ENCODE results near the gene SPINT1.

The SPINT1 gene

GRCh38 chr15:40843885-40844695 lies at the start of gene SPINT1:
TSS of gene SPINT1 (plus strand) at chr15:40844048. CDS start at chr15:40844555, 507 bp downstream.
- DNase-seq (ENCODE audit: low spot score) = no peak

- no peak for DNase-seq (ENCODE audit: low spot score)
Measured at GRCh38 chr15:40796041-40796440, 47.8 kb upstream of the SPINT1 start.

GRCh38 chr15:40796512-40796911 lies 47.3 kb upstream of the SPINT1 start:
- no peak for DNase-seq (ENCODE audit: low spot score)

GRCh38 chr15:40799523-40799922 lies 44.3 kb upstream of the SPINT1 start:
- DNase-seq (ENCODE audit: low spot score) = no peak

GRCh38 chr15:40803076-40803475 lies 40.8 kb upstream of the SPINT1 start:
- no peak for DNase-seq (ENCODE audit: low spot score)

GRCh38 chr15:40803688-40804087 lies 40.2 kb upstream of the SPINT1 start:
- DNase-seq (ENCODE audit: low spot score) = no peak

GRCh38 chr15:40806672-40807027 lies 37.2 kb upstream of the SPINT1 start:
- no peak for DNase-seq (ENCODE audit: low spot score)

- DNase-seq (ENCODE audit: low spot score) = peak; percentile 94
Measured at GRCh38 chr15:40807028-40807887, 36.6 kb upstream of the SPINT1 start, which contains the start of the genes DNAJC17 and ZFYVE19. TSS of gene DNAJC17 (minus strand) at chr15:40807473. CDS start at chr15:40807446, 27 bp downstream. TSS of gene ZFYVE19 (plus strand) at chr15:40807089. CDS start at chr15:40807590, 501 bp downstream.

GRCh38 chr15:40807888-40808461 lies 35.9 kb upstream of the SPINT1 start:
- DNase-seq (ENCODE audit: low spot score) = no peak

- no peak for DNase-seq (ENCODE audit: low spot score)
Measured at GRCh38 chr15:40808861-40809450, 34.9 kb upstream of the SPINT1 start.

- DNase-seq (ENCODE audit: low spot score) = no peak
Measured at GRCh38 chr15:40812721-40813425, 31.0 kb upstream of the SPINT1 start.

- no peak for DNase-seq (ENCODE audit: low spot score)
Measured at GRCh38 chr15:40815042-40815698, 28.7 kb upstream of the SPINT1 start.

GRCh38 chr15:40819048-40819447 lies 24.8 kb upstream of the SPINT1 start:
- DNase-seq (ENCODE audit: low spot score) = no peak

- no peak for DNase-seq (ENCODE audit: low spot score)
Measured at GRCh38 chr15:40821195-40821594, 22.7 kb upstream of the SPINT1 start.

- DNase-seq (ENCODE audit: low spot score) = no peak
Measured at GRCh38 chr15:40823572-40824343, 20.1 kb upstream of the SPINT1 start.

- no peak for DNase-seq (ENCODE audit: low spot score)
Measured at GRCh38 chr15:40825661-40826422, 18.0 kb upstream of the SPINT1 start.

GRCh38 chr15:40826423-40827075 lies 17.3 kb upstream of the SPINT1 start:
- no peak for DNase-seq (ENCODE audit: low spot score)

- DNase-seq (ENCODE audit: low spot score) = no peak
Measured at GRCh38 chr15:40828447-40829036, 15.3 kb upstream of the SPINT1 start, which contains the start of gene PPP1R14D. TSS of gene PPP1R14D (minus strand) at chr15:40828708. CDS start at chr15:40828641, 67 bp downstream.

Measured in hepatic stellate cell (primary cell).